ENCODE results near the gene PCA3.
A peak's percentile ranks its signal among the peaks of the same experiment; 100 is the strongest.

Gene PCA3

DNA sequence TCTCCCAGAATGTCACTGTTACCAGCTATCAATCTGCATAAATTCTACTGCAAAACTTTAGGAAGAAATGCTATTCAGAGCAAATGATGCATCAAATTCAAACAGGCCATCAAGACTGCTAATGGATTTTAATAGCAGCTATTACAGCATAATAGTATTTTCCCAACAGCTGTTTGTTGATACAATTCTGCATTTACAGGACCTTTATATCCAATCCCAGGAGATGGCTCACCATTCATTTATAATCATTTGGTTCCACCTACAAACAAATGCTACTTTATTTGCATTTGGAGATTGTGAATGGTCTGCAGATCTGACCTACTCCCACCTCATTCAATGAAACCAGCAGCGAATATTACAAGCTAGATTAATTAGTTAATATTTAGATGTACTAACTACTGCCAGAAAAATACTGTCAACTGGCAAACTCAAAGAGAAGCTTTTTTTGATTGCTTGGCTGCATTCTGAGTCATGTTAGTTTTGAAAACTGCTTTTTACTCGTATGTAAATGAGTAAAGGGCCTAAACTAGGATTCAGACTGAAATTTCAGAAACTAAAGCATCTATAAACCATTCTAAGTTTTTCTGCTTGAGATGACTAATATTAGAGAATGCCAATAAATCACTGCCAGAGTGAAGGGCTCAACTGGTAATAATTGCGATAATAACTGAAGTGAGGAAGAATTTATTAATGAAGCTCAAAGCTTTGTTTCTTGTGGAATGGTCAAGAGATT is 7.1 kb upstream of the PCA3 start:
- DNase-seq (ENCODE audit: low read depth in 2 of 2), result no peak

DNA sequence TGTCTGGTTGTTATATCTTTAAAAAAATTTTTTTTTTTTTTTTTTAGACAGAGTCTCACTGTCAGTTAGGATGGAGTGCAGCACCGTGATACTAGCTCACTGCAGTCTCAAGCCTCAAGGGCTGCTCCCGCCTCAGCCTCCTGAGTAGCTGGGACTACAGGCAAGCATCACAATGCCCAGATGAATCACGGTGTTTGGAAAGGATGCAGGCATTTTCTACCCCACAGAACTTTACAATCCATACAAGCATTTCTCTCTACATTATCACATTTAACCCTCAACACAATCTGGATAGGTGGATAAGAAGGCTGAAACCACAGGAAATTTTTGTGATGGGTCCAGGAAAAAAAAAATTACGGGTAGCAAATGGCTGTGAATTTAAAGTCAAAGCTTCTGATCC is 5.8 kb upstream of the PCA3 start:
- DNase-seq (ENCODE audit: low read depth in 2 of 2), result no peak

DNA sequence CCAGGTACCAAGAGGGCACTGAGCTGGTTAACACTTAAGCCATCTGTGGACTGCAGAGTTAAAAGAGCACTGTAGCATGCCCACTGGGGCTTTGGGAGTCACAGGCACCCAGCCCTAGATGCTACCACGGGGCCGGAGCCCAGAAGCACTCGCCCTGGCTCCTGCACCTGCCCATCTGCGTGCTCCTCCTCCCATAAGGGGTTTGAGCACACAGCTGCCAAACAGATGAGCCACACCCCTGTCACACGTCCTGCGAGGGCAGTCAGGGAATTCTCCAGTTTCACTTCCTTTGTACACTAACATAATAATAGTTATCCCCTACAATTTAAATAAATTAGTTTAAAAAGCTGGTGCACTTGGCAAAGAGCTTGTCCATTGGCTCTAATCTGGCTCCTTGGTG is 4.5 kb upstream of the PCA3 start:
- no peak for DNase-seq (ENCODE audit: low read depth in 2 of 2)

DNA sequence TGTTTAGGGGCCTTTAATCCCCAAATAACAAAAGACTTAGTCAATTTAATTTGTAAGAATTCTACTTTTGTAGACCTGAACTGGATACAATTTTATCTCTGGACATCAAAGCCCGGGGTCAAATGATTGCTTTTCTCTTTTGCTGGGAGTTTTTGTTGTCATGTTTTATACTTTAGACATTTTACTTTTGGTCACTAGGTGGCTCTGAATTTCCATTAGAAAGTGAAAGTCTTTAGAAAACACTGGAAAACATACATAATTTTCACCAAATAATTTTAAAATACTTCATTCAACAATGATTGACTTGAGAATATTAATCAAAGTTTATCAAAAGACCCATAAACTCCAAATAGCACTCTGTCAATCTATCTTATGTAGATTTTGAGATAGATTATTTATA is 2.8 kb upstream of the PCA3 start:
- DNase-seq (ENCODE audit: low read depth in 2 of 2), result no peak

DNA sequence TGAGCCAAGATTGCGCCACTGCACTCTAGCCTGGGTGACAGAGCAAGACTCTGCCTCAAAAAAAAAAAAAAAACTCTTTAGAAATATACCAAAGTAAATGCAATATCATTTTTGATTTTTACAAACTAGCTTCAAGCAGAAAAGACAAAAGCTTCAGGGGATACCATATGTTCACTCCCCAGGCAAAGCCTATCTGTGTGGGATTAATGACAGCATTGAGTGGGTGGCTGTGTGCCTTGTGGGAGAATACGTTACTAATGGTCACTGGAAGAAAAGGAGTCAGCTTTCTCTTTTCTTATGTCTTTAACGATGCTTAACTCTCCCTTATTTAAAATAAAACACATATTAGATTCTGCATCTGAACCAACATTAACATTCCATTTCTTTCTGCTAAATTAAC is 1.9 kb downstream of the PCA3 start:
- DNase-seq (ENCODE audit: low read depth in 2 of 2), result no peak

DNA sequence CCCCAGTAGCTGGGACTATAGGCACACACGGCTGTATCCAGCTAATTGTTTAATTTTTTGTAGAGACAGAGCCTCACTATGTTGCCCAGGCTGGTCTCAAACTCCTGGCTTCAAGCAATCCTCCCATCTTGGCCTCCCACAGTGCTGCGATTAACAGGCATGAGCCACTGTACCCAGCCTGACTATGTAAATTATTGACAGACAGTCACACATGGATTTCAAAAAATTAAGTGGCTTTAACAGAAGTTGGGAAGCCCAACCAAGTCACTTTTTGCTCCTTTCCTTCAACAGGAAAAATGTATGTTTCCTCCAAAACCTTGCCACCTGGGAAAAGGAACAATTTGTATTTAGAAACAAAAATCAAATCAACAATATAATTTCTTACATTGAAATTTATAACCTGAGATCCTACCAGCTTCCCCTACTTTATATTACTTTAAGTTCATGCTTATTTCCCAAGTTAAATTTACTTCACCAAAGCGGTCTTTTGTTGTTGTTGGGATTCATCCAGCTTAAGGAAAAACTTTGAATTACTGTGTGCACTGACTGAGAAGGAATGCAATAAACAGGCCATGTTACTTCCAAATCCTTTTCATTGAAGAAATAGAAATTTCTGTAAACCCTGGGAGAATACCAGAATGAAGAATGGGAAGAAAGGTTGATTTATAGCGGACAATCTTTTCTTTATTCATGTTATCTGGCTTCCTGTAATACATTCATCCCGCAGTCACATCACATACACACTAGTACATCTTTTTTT is 8.6 kb downstream of the PCA3 start:
- DNase-seq (ENCODE audit: low read depth in 2 of 2), result no peak

DNA sequence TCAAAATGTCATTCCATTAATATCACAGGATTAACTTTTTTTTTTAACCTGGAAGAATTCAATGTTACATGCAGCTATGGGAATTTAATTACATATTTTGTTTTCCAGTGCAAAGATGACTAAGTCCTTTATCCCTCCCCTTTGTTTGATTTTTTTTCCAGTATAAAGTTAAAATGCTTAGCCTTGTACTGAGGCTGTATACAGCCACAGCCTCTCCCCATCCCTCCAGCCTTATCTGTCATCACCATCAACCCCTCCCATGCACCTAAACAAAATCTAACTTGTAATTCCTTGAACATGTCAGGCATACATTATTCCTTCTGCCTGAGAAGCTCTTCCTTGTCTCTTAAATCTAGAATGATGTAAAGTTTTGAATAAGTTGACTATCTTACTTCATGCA is 20.6 kb downstream of the PCA3 start:
- no peak for DNase-seq (ENCODE audit: low read depth in 2 of 2)

DNA sequence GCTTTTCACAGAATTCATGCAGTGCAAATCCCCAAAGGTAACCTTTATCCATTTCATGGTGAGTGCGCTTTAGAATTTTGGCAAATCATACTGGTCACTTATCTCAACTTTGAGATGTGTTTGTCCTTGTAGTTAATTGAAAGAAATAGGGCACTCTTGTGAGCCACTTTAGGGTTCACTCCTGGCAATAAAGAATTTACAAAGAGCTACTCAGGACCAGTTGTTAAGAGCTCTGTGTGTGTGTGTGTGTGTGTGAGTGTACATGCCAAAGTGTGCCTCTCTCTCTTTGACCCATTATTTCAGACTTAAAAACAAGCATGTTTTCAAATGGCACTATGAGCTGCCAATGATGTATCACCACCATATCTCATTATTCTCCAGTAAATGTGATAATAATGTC is 21.3 kb downstream of the PCA3 start:
- no peak for DNase-seq (ENCODE audit: low read depth in 2 of 2)

DNA sequence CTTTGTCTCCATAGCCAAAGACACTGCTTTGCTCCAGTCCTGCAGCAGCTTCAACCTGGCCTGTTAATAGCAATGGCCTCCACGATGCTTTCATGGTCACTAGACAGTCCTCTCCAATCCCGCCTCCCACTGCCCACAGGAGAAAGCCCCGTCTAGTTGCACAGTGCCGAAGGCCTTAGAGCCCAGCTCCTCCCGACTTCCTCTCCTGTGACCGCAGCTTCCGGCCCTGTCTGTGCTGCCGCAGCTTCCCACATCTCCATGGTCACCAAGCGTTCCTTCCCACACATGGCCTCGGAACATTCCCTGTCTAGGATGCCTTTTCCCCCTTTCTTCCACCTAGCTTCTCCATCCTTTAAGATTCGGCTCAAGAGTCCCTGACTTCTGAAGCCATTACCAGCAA is 23.4 kb downstream of the PCA3 start:
- no peak for DNase-seq (ENCODE audit: low read depth in 2 of 2)

DNA sequence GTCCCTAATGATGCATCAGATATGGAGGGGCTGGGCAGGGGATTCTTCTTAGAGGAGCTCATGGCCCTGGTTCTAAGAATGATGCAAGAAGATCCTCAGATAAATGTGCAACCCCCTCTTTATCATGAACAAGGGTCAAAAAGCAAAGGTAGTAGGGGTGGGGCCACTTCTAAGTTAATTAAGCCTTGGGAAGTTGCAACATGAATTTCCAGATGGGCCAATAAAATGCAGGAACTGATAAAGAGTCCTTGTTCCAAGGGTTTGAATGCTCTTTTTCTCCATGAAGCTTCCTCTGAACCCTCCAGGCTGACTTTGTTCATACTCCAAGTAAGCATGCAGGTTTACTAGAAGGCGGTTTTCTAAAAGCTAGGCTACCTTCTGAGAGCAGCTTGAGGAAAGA is 25.6 kb downstream of the PCA3 start:
- no peak for DNase-seq (ENCODE audit: low read depth in 2 of 2)

DNA sequence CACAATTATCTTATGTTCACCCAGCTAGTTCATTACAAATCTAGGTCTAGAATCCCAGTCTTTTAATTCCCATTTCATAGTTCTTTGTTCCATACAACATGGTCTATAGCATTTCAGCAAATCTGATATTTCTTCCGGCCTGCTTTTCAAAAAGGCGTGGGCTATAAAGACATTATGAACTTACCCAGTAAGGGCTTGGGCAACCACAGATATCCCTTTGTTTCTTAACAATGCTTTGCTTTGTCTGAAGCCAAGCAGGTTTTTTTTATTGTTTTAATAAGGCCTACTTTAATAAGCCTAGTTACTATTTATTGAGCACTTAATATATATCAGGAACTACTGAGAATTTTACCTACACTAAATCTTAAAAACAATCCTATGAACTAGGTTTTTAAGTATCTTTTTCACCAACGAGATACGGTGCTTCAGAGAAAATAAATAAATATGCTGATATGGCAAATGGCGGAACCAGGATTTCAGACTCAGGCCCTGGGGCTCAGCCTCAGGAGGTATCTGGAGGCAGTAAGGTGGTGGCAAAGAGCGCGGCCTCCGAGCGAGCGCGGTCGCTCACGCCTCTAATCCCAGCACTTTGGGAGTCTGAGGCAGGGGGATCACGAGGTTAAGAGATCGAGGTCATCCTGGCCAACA is 29.7 kb downstream of the PCA3 start:
- no peak for DNase-seq (ENCODE audit: low read depth in 2 of 2)

DNA sequence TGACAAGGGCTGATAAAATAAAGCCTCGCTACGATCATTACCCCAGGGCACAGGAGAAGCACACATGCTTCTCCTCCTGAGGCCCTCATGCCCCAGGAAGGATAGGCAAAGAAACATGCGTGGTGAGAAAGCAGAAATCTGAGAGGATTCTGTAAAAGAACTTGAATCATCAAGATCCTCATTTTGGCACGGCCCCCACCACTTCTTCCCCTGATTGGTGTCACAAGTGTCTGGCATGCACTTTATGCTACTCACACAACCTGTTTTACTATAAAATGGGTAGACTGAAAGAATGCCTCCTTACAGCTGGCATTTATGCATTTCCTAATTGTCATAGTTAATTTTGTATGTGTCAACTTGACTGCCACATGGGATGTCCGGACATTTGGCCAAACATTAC is 32.1 kb downstream of the PCA3 start:
- no peak for DNase-seq (ENCODE audit: low read depth in 2 of 2)

DNA sequence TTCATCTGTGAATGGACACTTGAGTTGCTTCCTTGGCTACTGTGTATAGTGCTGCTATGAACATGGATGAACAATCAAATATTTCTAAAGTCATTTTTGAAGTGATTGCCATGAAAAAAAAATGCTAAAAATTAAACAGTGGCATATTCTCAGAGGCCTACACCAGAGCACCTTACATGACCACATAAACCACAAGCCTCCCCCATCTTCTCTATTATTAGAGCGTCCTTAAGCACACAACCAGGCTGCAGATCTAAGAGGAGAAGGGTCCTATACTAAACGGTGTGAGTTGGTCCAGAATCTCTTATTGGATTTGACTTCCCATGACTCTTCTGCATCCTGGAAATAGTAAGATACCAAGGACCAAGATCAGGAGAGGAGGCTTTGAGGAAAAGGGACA is 34.3 kb downstream of the PCA3 start:
- DNase-seq (ENCODE audit: low read depth in 2 of 2), result no peak

DNA sequence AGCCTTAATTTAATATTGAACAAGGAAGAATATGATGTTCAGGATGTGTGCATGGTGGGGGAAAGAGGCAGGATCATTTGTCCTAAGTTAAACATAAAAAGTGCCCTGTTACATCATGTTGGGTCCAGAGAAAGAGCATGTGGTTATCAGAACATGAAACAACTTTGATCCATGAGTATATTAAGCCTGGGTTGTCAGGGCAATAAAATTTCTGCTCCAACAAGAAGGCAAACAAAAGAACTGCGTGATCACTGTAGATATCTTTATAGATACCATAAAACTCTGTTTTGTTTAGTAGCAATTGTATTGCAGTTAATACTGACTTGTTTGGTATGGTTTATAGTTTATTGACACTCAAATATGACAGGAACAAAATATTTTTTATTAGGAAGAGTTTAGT is 35.2 kb downstream of the PCA3 start:
- DNase-seq (ENCODE audit: low read depth in 2 of 2), result no peak

DNA sequence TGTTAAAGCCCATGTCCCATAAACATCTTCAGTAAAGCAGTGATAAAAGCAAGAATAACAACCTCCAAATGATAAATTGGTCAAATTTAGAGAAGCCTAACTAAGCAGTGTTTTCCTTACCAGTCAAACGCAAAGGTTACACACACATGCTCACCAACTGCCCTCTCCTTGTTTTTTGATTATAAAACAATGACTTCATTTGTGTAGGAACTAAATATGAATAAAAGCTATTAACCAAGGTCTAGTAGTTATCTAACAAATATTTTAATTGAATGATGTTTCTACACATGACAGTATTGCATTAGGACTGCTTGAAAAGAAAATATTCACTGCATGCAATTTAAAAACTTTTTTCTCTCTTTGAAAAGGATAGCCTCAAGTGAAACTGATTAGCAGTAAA is 36.7 kb downstream of the PCA3 start:
- DNase-seq (ENCODE audit: low read depth in 2 of 2), result no peak

DNA sequence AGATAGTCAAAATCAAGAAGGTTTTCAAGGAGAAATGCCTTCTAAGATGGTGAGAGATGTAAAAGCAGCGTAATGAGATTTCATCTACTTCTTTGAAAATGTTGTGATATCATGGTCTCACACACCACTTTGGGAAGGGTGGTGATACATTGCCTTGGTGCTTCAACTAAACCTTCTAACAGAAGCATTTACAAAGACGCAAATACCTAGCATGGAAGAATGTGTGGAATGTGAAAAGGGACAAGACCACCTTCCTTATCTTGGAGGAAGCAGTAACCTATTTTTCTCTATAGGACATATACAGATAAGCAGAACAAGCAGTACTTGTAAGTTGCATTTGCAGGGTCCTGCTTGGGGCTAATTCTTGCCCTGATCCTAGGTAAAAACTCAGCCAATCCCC is 38.8 kb downstream of the PCA3 start:
- no peak for DNase-seq (ENCODE audit: low read depth in 2 of 2)

DNA sequence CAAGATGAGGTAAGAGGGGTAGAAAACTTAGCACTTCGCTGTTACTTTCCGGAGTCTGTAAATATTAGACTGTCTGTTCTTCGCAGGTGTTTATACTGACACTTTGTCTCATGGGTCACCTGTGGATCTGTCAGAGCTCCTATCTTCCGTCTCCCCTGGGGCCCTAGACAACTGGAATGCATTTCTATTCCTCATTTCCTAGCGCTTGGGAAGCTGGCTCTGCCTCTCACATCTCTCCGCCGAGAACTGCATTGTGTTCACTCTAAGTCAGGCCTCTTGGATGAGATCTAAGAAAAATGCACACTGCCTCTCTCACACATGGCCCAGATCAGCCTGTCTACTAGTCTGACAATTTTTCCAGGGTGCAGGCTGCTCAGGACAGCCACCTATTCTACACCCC is 39.5 kb downstream of the PCA3 start:
- DNase-seq (ENCODE audit: low read depth in 2 of 2), result no peak

DNA sequence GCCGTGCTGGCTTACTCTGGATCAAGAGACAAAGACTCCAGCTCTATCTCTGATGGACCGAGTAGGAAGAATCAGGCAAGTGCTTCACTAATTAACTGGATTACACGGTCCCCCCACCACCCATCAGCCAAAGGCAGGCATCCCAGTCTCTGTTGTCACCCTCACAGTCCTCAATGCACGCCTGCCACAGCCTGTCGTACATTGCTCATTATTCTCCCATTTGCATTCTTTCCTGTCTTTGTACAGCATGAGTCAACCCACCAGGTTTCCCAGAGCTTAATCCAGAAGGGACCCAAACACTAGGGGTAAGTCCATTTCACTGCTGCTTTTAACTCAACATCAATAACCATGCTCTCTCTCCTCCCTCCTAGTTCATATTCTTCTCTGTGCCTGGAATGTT is 44.4 kb downstream of the PCA3 start:
- DNase-seq (ENCODE audit: low read depth in 2 of 2), result no peak

DNA sequence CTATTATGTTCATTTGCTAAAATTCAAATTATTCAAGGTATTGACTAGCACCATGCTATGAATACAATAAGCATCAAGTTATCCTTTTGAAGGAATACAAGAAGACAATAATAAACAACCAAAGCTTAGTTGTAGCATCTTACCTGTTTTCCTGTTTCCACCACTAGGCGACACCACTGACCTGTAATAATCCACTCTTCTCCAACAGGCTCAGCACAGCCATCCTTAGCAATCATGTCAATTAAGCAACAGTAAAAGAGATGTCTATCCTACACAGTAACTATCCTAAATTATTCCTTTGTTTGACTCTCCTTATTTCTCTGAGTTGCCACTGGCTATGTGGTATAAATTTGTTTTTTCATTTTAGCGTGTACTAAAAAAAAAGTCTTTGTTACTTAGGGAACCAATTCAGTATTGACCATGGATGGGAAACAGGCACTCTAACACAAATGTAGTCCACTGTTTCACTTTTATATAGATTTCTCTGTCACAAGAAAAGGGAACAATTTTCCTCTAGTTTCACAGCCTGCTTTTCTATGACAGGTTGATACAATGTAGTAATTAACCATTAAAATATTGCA is 46.2 kb downstream of the PCA3 start:
- DNase-seq (ENCODE audit: low read depth in 2 of 2), result peak; percentile 30 to 33

DNA sequence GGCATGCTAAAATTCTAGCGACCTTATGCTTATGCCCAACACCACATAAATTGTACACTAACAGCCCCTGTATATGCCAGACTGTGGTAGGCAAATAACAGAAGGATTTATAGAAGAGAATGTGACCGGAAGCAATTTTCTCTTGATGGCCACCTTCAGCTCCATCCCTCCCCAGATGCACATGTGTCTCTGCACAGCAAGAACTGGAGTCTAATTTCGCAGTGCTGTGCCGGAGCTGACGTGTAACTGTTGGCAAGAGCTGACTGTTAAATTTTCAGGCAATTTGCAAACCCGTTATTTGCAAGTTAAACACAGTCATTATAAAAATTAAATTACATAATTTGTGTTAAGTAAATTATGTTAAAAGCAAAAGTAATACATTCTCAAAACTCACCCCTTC is 48.4 kb downstream of the PCA3 start:
- no peak for DNase-seq (ENCODE audit: low read depth in 2 of 2)

DNA sequence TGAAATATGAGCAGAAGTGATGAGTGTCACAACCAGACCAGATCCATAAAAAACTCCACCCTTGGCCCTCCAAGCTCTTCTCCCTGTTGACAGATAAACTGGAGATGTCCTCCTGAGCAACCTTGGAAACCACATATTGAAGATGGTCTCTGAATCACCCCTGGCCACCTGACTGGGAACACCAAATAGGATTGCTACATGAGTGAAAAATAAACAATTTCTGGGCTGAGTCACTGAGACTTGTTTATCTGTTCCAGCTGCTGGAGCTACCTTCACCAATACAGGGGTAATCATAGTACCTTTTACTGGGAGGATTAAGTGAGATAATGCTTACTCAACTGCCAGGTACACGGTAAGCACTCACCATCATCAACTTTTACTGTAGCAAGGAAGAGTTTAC is 53.3 kb downstream of the PCA3 start:
- peak; percentile 26 to 36 for DNase-seq (ENCODE audit: low read depth in 2 of 2)

DNA sequence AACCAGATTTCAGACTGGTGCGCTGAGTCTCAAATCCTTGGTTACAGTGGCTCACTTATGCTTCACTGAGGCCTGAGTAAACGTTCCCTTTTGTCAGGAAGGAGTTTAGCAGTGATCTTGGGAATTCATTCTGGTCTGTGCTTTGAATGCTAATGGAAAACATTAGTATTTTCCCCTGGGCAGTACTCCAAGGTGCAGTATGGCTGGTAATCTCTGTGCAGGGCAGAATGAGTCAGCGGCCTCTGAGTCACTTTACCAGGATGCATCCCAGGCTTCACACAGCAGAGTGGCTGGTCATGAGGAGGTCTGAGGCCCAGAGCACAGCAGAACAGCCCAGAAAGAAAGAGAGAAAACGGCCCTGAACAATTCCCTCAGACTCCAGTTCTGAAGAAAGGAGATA is 54.0 kb downstream of the PCA3 start:
- peak; percentile 94 to 95 for DNase-seq (ENCODE audit: low read depth in 2 of 2)

DNA sequence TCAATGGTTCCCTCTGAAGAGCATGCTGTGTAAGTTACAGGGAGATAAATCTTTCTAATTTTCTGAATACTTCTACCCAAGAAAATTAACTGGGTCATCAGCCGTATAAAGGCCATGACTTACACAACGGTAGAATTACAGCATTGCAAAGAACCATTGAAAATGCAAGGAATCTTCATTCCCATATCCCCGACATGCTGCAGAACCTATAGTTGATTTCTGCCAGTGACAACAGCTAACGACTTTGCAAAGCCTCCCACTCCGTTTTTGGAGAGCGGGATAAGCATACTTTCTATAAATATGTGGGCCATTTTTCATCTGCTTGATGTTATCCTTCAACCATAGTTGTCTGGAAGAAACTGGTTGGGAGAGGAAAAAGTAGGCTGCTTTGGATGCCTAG is 56.2 kb downstream of the PCA3 start:
- no peak for DNase-seq (ENCODE audit: low read depth in 2 of 2)

Measured in fibroblast of skin of left quadriceps (primary cell).